IMR-90 (cell line): ENCODE measurements around the gene KRT1. TPM values are rescaled to one million over a fixed set of nuclear protein-coding genes. Genes with fewer than 3 reads are reported as not detected.

ENCODE experiments used
- ATAC-seq: fragments of 200-7000 bp; cut with Tn5 transposase; 2 replicates; pipeline ENCODE4 v1.9.1; 2020; ENCODE audit warnings: low read depth, mild to moderate bottlenecking, moderate library complexity
- BruUV-seq: library from RNA; stranded (reverse); fragments of 400-500 nt; replicated peaks from 2 replicates; lab custom pipeline; 2021; lab: Mats Ljungman, UMichigan
- CTCF ChIA-PET: fragments of 300-600 bp; formaldehyde crosslinking; extraction: SDS; loops from one replicate; lab custom pipeline; 2021; ENCODE audit warnings: antibody characterized with exemption; lab: Yijun Ruan, JAX
- POLR2A ChIA-PET: fragments of 300-600 bp; sonication (Branson Sonifier 250); formaldehyde crosslinking; loops from one replicate; lab custom pipeline; 2022; ENCODE audit warnings: antibody characterized with exemption; ENCODE audit not compliant: unreplicated experiment; lab: Charles Lee
- DNase-seq: peaks from one replicate; pipeline ENCODE4 v3.0.0; 2013
- H2AFZ ChIP-seq: replicated peaks from 2 replicates; pipeline ENCODE3; 2013; ENCODE audit warnings: low read length, mild to moderate bottlenecking; ENCODE audit not compliant: poor library complexity
- H2AK5ac ChIP-seq: 2 replicates; pipeline ENCODE4 v1.6.1; 2013; ENCODE audit warnings: low read depth, low read length, inconsistent platforms
- H2AK9ac ChIP-seq: replicated peaks from 2 replicates; pipeline ENCODE3; 2013; ENCODE audit warnings: mild to moderate bottlenecking, low read depth, low read length, moderate library complexity; ENCODE audit not compliant: poor library complexity
- H2BK120ac ChIP-seq: 2 replicates; pipeline ENCODE4 v1.6.1; 2013; ENCODE audit warnings: low read depth, low read length, inconsistent platforms
- H2BK15ac ChIP-seq: 3 replicates; pipeline ENCODE4 v1.6.1; 2013; ENCODE audit warnings: low read depth, low read length, inconsistent platforms
- H2BK20ac ChIP-seq: 2 replicates; pipeline ENCODE4 v1.6.1; 2013; ENCODE audit warnings: low read depth, mild to moderate bottlenecking, inconsistent platforms, low read length, moderate library complexity
- H2BK5ac ChIP-seq: 2 replicates; pipeline ENCODE4 v1.6.1; 2013; ENCODE audit warnings: mild to moderate bottlenecking, low read depth, low read length, inconsistent platforms; ENCODE audit not compliant: poor library complexity, severe bottlenecking
- H3K14ac ChIP-seq: replicated peaks from 2 replicates; pipeline ENCODE4 v1.6.1; 2013; ENCODE audit warnings: low read depth, low read length, inconsistent platforms
- H3K18ac ChIP-seq: 2 replicates; pipeline ENCODE4 v1.6.1; 2013; ENCODE audit warnings: low read depth, low read length, control low read depth
- H3K23ac ChIP-seq: 2 replicates; pipeline ENCODE4 v1.6.1; 2013; ENCODE audit warnings: low read depth, low read length, inconsistent platforms
- H3K27ac ChIP-seq: 2 replicates; pipeline ENCODE4 v1.5.1; 2013; ENCODE audit warnings: mild to moderate bottlenecking, control low read depth, low read length; ENCODE audit not compliant: insufficient read depth
- H3K27me3 ChIP-seq: 2 replicates; pipeline ENCODE4 v1.6.1; 2013; ENCODE audit warnings: low read length; ENCODE audit not compliant: control insufficient read depth, insufficient read depth
- H3K36me3 ChIP-seq: 2 replicates; pipeline ENCODE4 v1.6.1; 2013; ENCODE audit warnings: low read length, mixed read lengths; ENCODE audit not compliant: control insufficient read depth, insufficient read depth
- H3K4ac ChIP-seq: 2 replicates; pipeline ENCODE4 v1.6.1; 2013; ENCODE audit warnings: low read depth, low read length, inconsistent platforms
- H3K4me1 ChIP-seq: 2 replicates; pipeline ENCODE4 v1.6.1; 2013; ENCODE audit warnings: low read length, mixed read lengths; ENCODE audit not compliant: control insufficient read depth, insufficient read depth
- H3K4me2 ChIP-seq: 2 replicates; pipeline ENCODE4 v1.6.1; 2013; ENCODE audit warnings: low read depth, mild to moderate bottlenecking, control low read depth, low read length, moderate library complexity
- H3K4me3 ChIP-seq: 2 replicates; pipeline ENCODE4 v1.5.1; 2013; ENCODE audit warnings: low read depth, mild to moderate bottlenecking, control low read depth, low read length, moderate library complexity; ENCODE audit not compliant: insufficient read depth
- H3K56ac ChIP-seq: 2 replicates; pipeline ENCODE4 v1.6.1; 2013; ENCODE audit warnings: low read length, inconsistent platforms; ENCODE audit not compliant: insufficient read depth; ENCODE audit errors: extremely low read depth
- H3K79me1 ChIP-seq, 2 experiments: 2 replicates each; pipeline ENCODE4 v1.6.1; 2013; ENCODE audit warnings: low read length in 2 of 2, inconsistent platforms in 1 of 2, low read depth in 1 of 2
- H3K9ac ChIP-seq: 2 replicates; pipeline ENCODE4 v1.6.1; 2013; ENCODE audit warnings: low read depth, low read length, control low read depth
- H3K9me1 ChIP-seq: 2 replicates; pipeline ENCODE4 v1.6.1; 2013; ENCODE audit warnings: low read length, inconsistent platforms; ENCODE audit not compliant: insufficient read depth
- H3K9me3 ChIP-seq: 2 replicates; pipeline ENCODE4 v1.6.1; 2013; ENCODE audit warnings: low read length; ENCODE audit not compliant: control insufficient read depth, insufficient read depth
- H4K20me1 ChIP-seq: 2 replicates; pipeline ENCODE4 v1.6.1; 2013; ENCODE audit warnings: low read length, inconsistent platforms; ENCODE audit not compliant: insufficient read depth
- H4K5ac ChIP-seq: 2 replicates; pipeline ENCODE4 v1.6.1; 2013; ENCODE audit warnings: mild to moderate bottlenecking, low read depth, low read length, control low read depth
- H4K8ac ChIP-seq, 2 experiments: 2 replicates each; pipeline ENCODE4 v1.6.1; 2013; ENCODE audit warnings: low read depth in 2 of 2, low read length in 2 of 2, control low read depth in 1 of 2, inconsistent platforms in 1 of 2
- H4K91ac ChIP-seq: 2 replicates; pipeline ENCODE4 v1.6.1; 2013; ENCODE audit warnings: low read depth, low read length, inconsistent platforms; ENCODE audit not compliant: insufficient read depth
- BHLHE40 ChIP-seq: fragments of 150-350 bp; IDR thresholded peaks from 2 replicates; pipeline ENCODE4 v1.6.1; 2016; ENCODE audit warnings: mild to moderate bottlenecking, low read depth, low read length
- CEBPB ChIP-seq: IDR thresholded peaks from 2 replicates; pipeline ENCODE4 v1.6.1; 2012; ENCODE audit warnings: low read depth, low read length, improper control_type of control experiment
- CHD1 ChIP-seq: IDR thresholded peaks from 2 replicates; pipeline ENCODE4 v1.6.1; 2012; ENCODE audit warnings: low read depth, low read length, improper control_type of control experiment
- MAFK ChIP-seq: IDR thresholded peaks from 2 replicates; pipeline ENCODE4 v1.6.1; 2012; ENCODE audit warnings: low read depth, low read length, improper control_type of control experiment
- MAZ ChIP-seq: IDR thresholded peaks from 2 replicates; pipeline ENCODE4 v1.6.1; 2012; ENCODE audit warnings: low read depth, mild to moderate bottlenecking, low read length, improper control_type of control experiment, moderate library complexity, borderline replicate concordance
- MXI1 ChIP-seq: IDR thresholded peaks from 2 replicates; pipeline ENCODE4 v1.6.1; 2012; ENCODE audit warnings: low read depth, mild to moderate bottlenecking, low read length, moderate library complexity, borderline replicate concordance
- POLR2A ChIP-seq: IDR thresholded peaks from 2 replicates; pipeline ENCODE4 v1.6.1; 2012; ENCODE audit warnings: mild to moderate bottlenecking, low read depth, low read length
- RAD21 ChIP-seq: IDR thresholded peaks from 2 replicates; pipeline ENCODE4 v1.6.1; 2012; ENCODE audit warnings: low read length, improper control_type of control experiment
- RFX5 ChIP-seq: IDR thresholded peaks from 2 replicates; pipeline ENCODE4 v1.8.0; 2012; ENCODE audit warnings: low read depth, mild to moderate bottlenecking, low read length, moderate library complexity
- SMC3 ChIP-seq: fragments of 150-350 bp; IDR thresholded peaks from 2 replicates; pipeline ENCODE4 v1.6.1; 2016; ENCODE audit warnings: low read depth, mild to moderate bottlenecking, antibody characterized with exemption, low read length, moderate library complexity
- WGBS, 2 experiments: methylation state at CpG; one replicate each; pipeline versions ENCODE4 v1.1.5 to v1.1.7; 2013; ENCODE audit warnings: missing lambda C conversion rate in 2 of 2; ENCODE audit not compliant: insufficient read length in 1 of 2; ENCODE audit errors: extremely low coverage in 2 of 2; 5-methylcytosine and 5-hydroxymethylcytosine counted together
- dilution Hi-C: fragments of 300-500 bp; cut with HindIII; formaldehyde crosslinking; loops from one replicate; pipeline ENCODE4 v1.14.3; 2018; ENCODE audit warnings: low sequenced_read_pairs; ENCODE audit not compliant: unreplicated experiment
- in situ Hi-C: fragments of 300-500 bp; cut with MboI; formaldehyde crosslinking; loops from 3 replicates; pipeline ENCODE4 v1.14.3; 2019; ENCODE audit warnings: low sequenced_read_pairs, inconsistent platforms, mixed read lengths
- intact Hi-C: fragments of 100-400 bp; cut with micrococcal nuclease; formaldehyde crosslinking; loops from 2 replicates; pipeline ENCODE4 v1.10.0; 2022
- polyA plus RNA-seq, 3 experiments: library from polyadenylated mRNA; depleted of rRNA; stranded (reverse); fragments of >200 nt; gene quantifications; 2 replicates each; pipeline ENCODE4 v1.2.3, GENCODE V29; 2012; ENCODE audit warnings: low replicate concordance in 1 of 3
- total RNA-seq: library from RNA; depleted of rRNA; stranded (reverse); fragments of >200 nt; gene quantifications from 2 replicates; pipeline ENCODE4 v1.2.3, GENCODE V29; 2012

Gene KRT1
- total and polyA plus RNA-seq, 2 of the 4 experiments (the other 2 are of a cell fraction), result not detected

DNA sequence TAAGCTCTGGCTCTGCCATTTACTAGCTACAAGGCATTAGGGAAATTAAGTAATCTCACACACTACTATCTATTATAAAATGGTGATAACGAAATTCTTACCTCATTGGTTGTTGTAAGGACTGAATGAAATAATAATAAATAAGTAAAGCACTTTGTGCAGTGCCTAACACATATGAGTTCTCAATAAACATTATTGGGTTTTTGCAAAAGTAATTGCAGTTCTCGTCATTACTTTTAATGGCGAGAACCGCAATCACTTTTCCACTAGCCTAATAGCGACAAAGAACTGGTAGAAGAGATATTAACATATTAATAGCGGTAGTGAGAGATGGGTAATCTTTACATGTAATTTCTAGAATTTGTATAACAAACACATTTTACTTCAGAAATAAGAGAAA lies 13.9 kb upstream of the KRT1 start:
- no CpG with 5 or more reads among the region's 6 CpGs for WGBS, 2 experiments
- in situ Hi-C loops, result no loop called here
- Histone ChIP-seq H3K23ac (no peak overlapping the region), H3K18ac (no peak overlapping the region), H4K8ac (no peak overlapping the region), H2BK15ac (no peak overlapping the region), H3K9me3 (no peaks in the 10 kb centered on the region), H2BK5ac (no peak overlapping the region), H4K5ac (no peak overlapping the region), H3K9ac (no peak overlapping the region), H2BK120ac (no peak overlapping the region), H3K27ac (no peak overlapping the region), H3K27me3 (peaks cover 49% of the 10 kb centered on the region), H2AFZ (no peak overlapping the region), H3K79me1 (no peaks in the 10 kb centered on the region), H2BK20ac (no peak overlapping the region), H3K36me3 (no peaks in the 10 kb centered on the region), H3K4me3 (no peak overlapping the region), H2AK9ac (no peak overlapping the region), H3K4me1 (peaks cover 2% of the 10 kb centered on the region; the same call in 1 of the 2 replicates), H3K4me2 (no peak overlapping the region), H3K14ac (no peak overlapping the region), H3K4ac (no peak overlapping the region), H4K91ac (no peak overlapping the region), H3K9me1 (no peaks in the 10 kb centered on the region), H3K56ac (no peak overlapping the region), H2AK5ac (no peak overlapping the region), H4K20me1 (no peaks in the 10 kb centered on the region)
- TF ChIP-seq RFX5 (no peak), CEBPB (no peak), MAFK (no peak), POLR2A (no peak), MAZ (no peak), BHLHE40 (no peak), SMC3 (no peak), CHD1 (no peak), RAD21 (no peak), MXI1 (no peak)
- DNase-seq (no peak), ATAC-seq (no peak)
- dilution Hi-C loops, result no loop called here
- no TSS peak for BruUV-seq
- intact Hi-C loops, result no loop called here
- CTCF ChIA-PET, result interaction anchor here (0.7 kb wide), 1 partner anchor 365 kb away, joined by 6 read pairs; no protein-coding TSS in a partner anchor
- POLR2A ChIA-PET, result no interaction called here
